Tibial nerve (tissue), 4 donors: ENCODE data around the gene AFAP1. TPM values are rescaled to one million over a fixed set of nuclear protein-coding genes. Genes with fewer than 3 reads are reported as not detected.

Experiments
- DNase-seq, 2 donors: peaks; one replicate each; pipeline ENCODE4 v3.0.0-alpha.2; 2019; ENCODE audit warnings: low spot score in 2 of 2
- H3K27ac ChIP-seq, 4 donors: fragments of 200-600 bp; sonication (generic) in 3 of 4; one replicate each; pipeline ENCODE4 v1.5.1; 2017 to 2019; ENCODE audit warnings: mild to moderate bottlenecking in 1 of 4
- H3K27me3 ChIP-seq, 2 donors: fragments of 200-600 bp; sonication (generic) in 1 of 2; one replicate each; pipeline versions ENCODE4 v1.5.1 to v1.6.0; 2017 to 2019
- H3K36me3 ChIP-seq, 3 donors: fragments of 200-600 bp; sonication (generic); one replicate each; pipeline ENCODE4 v1.5.1; 2018 to 2019
- H3K4me1 ChIP-seq, 4 donors: fragments of 200-600 bp; sonication (generic) in 3 of 4; one replicate each; pipeline ENCODE4 v1.5.1; 2017 to 2019
- H3K4me3 ChIP-seq, 4 donors: fragments of 200-600 bp; sonication (generic) in 3 of 4; one replicate each; pipeline ENCODE4 v1.5.1; 2017 to 2019; ENCODE audit warnings: mild to moderate bottlenecking in 1 of 4, moderate library complexity in 1 of 4
- H3K9me3 ChIP-seq, 4 donors: fragments of 200-600 bp; sonication (generic) in 3 of 4; one replicate each; pipeline ENCODE4 v1.5.1; 2017 to 2019
- EP300 ChIP-seq, 2 donors: sonication (generic); formaldehyde crosslinking; IDR thresholded peaks; one replicate each; pipeline ENCODE4 v1.6.1; 2017; ENCODE audit warnings: antibody characterized with exemption in 2 of 2, mild to moderate bottlenecking in 1 of 2
- POLR2A ChIP-seq, 2 donors: fragments of 450-650 bp; IDR thresholded peaks; one replicate each; pipeline ENCODE4 v1.6.1; 2017; ENCODE audit warnings: antibody characterized with exemption in 2 of 2, mild to moderate bottlenecking in 2 of 2, moderate library complexity in 2 of 2
- WGBS, 2 donors: methylation state at CpG; one replicate each; pipeline ENCODE4 v1.1.5; 2018; 5-methylcytosine and 5-hydroxymethylcytosine counted together
- total RNA-seq, 4 donors: library from RNA; depleted of rRNA; stranded (reverse); fragments of >200 nt; gene quantifications; one replicate each; pipeline ENCODE4 v1.1.0, GENCODE V29; 2016
- TF ChIP-seq, protein P1 (sequence below), 5 experiments: fragments of 200-600 bp in 3 of 5; fragments of 450-650 bp in 2 of 5; sonication (generic) in 3 of 5; IDR thresholded peaks; one replicate each; pipeline ENCODE4 v1.5.1; 2016 to 2019; ENCODE audit warnings: antibody characterized with exemption in 5 of 5, mild to moderate bottlenecking in 3 of 5, moderate library complexity in 2 of 5

AFAP1 gene
- total RNA-seq, 4 donors from 2014 or later, result 23.2 to 34.9 (median 32.1) TPM

GRCh38 chr4:7723625-7724024 is 216.0 kb downstream of the AFAP1 start:
- H3K4me1 ChIP-seq, result peaks cover 0 to 6% (median 0%) of the 10 kb centered on the region in 4 donors
- H3K27me3 ChIP-seq, result no peaks in the 10 kb centered on the region
- 96 to 99% methylated on average over 16 of the region's 16 CpGs for WGBS, 2 donors

GRCh38 chr4:7722766-7723387 is 216.8 kb downstream of the AFAP1 start:
- H3K4me1 ChIP-seq, result peaks cover 0 to 6% (median 0%) of the 10 kb centered on the region in 4 donors
- no peak for DNase-seq
- H3K4me3 ChIP-seq, result no peak overlapping the region
- H3K9me3 ChIP-seq, result no peaks in the 10 kb centered on the region
- H3K27ac ChIP-seq, result no peak overlapping the region
- TF ChIP-seq POLR2A (IDR thresholded peaks at IDR 0.05) (no peak), EP300 (IDR thresholded peaks at IDR 0.05) (no peak)
- TF ChIP-seq, protein P1, sequence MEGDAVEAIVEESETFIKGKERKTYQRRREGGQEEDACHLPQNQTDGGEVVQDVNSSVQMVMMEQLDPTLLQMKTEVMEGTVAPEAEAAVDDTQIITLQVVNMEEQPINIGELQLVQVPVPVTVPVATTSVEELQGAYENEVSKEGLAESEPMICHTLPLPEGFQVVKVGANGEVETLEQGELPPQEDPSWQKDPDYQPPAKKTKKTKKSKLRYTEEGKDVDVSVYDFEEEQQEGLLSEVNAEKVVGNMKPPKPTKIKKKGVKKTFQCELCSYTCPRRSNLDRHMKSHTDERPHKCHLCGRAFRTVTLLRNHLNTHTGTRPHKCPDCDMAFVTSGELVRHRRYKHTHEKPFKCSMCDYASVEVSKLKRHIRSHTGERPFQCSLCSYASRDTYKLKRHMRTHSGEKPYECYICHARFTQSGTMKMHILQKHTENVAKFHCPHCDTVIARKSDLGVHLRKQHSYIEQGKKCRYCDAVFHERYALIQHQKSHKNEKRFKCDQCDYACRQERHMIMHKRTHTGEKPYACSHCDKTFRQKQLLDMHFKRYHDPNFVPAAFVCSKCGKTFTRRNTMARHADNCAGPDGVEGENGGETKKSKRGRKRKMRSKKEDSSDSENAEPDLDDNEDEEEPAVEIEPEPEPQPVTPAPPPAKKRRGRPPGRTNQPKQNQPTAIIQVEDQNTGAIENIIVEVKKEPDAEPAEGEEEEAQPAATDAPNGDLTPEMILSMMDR (IDR thresholded peaks at IDR 0.05), result no peak
- H3K27me3 ChIP-seq, result no peaks in the 10 kb centered on the region
- 61 to 68% methylated on average over 21 to 22 of the region's 22 CpGs for WGBS, 2 donors
- H3K36me3 ChIP-seq, result peaks cover 0 to 33% (median 0%) of the 10 kb centered on the region in 3 donors

More at GRCh38 chr4:7723625-7724024, 216.0 kb downstream of the AFAP1 start:
- Histone ChIP-seq H3K27ac (no peak overlapping the region), H3K9me3 (no peaks in the 10 kb centered on the region), H3K4me3 (no peak overlapping the region), H3K36me3 (peaks cover 0 to 37% (median 0%) of the 10 kb centered on the region in 3 donors)
- TF ChIP-seq POLR2A (IDR thresholded peaks at IDR 0.05), result no peak
- TF ChIP-seq EP300 (IDR thresholded peaks at IDR 0.05), result no peak
- TF ChIP-seq, protein P1 (IDR thresholded peaks at IDR 0.05), result no peak
- DNase-seq, result no peak

GRCh38 chr4:7721984-7722551 is 217.6 kb downstream of the AFAP1 start:
- TF ChIP-seq, protein P1 (IDR thresholded peaks at IDR 0.05), result no peak
- TF ChIP-seq EP300 (IDR thresholded peaks at IDR 0.05) (no peak), POLR2A (IDR thresholded peaks at IDR 0.05) (no peak)
- H3K9me3 ChIP-seq, result no peaks in the 10 kb centered on the region
- DNase-seq, result no peak
- peaks cover 0 to 6% (median 0%) of the 10 kb centered on the region in 4 donors for H3K4me1 ChIP-seq
- no peaks in the 10 kb centered on the region for H3K27me3 ChIP-seq
- 70 to 77% methylated on average over 12 to 13 of the region's 13 CpGs for WGBS, 2 donors
- H3K36me3 ChIP-seq, result peaks cover 0 to 35% (median 0%) of the 10 kb centered on the region in 3 donors
- no peak overlapping the region for H3K27ac ChIP-seq
- H3K4me3 ChIP-seq, result no peak overlapping the region

GRCh38 chr4:7719354-7720174 is 220.1 kb downstream of the AFAP1 start:
- Histone ChIP-seq H3K27me3 (no peaks in the 10 kb centered on the region), H3K36me3 (peaks cover 0 to 40% (median 0%) of the 10 kb centered on the region in 3 donors), H3K4me3 (no peak overlapping the region), H3K4me1 (peaks cover 0 to 6% (median 0%) of the 10 kb centered on the region in 4 donors), H3K9me3 (no peaks in the 10 kb centered on the region), H3K27ac (no peak overlapping the region)
- 27 to 51% methylated on average over 18 to 33 of the region's 33 CpGs for WGBS, 2 donors
- TF ChIP-seq POLR2A (IDR thresholded peaks at IDR 0.05) (no peak), EP300 (IDR thresholded peaks at IDR 0.05) (no peak)
- TF ChIP-seq, protein P1 (IDR thresholded peaks at IDR 0.05), result peak; percentile 77 to 92 (median 77)
- DNase-seq, result peak in 1 of 2 donors; percentile 56
